ENCODE data around the gene GPR107.
A peak's percentile ranks its signal among the peaks of the same experiment; 100 is the strongest.

The GPR107 gene

GRCh38 chr9:130138791-130139190 lies 85.1 kb downstream of the GPR107 start:
- no peak for DNase-seq

GRCh38 chr9:130139251-130139650 lies 85.5 kb downstream of the GPR107 start:
- no peak for DNase-seq

- DNase-seq = no peak
Measured at GRCh38 chr9:130140706-130141105, 87.0 kb downstream of the GPR107 start.

- DNase-seq = no peak
Measured at GRCh38 chr9:130142056-130142455, 88.3 kb downstream of the GPR107 start.

- no peak for DNase-seq
Measured at GRCh38 chr9:130142641-130143040, 88.9 kb downstream of the GPR107 start.

- DNase-seq = no peak
Measured at GRCh38 chr9:130143279-130143893, 89.7 kb downstream of the GPR107 start.

GRCh38 chr9:130143958-130144366 lies 90.3 kb downstream of the GPR107 start:
- no peak for DNase-seq

GRCh38 chr9:130144703-130145102 lies 91.0 kb downstream of the GPR107 start:
- DNase-seq = no peak

GRCh38 chr9:130145658-130146057 lies 92.0 kb downstream of the GPR107 start:
- DNase-seq = no peak

- no peak for DNase-seq
Measured at GRCh38 chr9:130147198-130147597, 93.5 kb downstream of the GPR107 start.

GRCh38 chr9:130147910-130148309 lies 94.2 kb downstream of the GPR107 start:
- DNase-seq = no peak

GRCh38 chr9:130149031-130149430 lies 95.3 kb downstream of the GPR107 start:
- no peak for DNase-seq

GRCh38 chr9:130149654-130150286 lies 96.1 kb downstream of the GPR107 start:
- no peak for DNase-seq

GRCh38 chr9:130150779-130151382 lies 97.2 kb downstream of the GPR107 start:
- DNase-seq = no peak

- DNase-seq = no peak
Measured at GRCh38 chr9:130154816-130155215, 101.1 kb downstream of the GPR107 start.

GRCh38 chr9:130155647-130156046 lies 101.9 kb downstream of the GPR107 start:
- DNase-seq = no peak

GRCh38 chr9:130156672-130157071 lies 103.0 kb downstream of the GPR107 start:
- DNase-seq = no peak

- DNase-seq = no peak
Measured at GRCh38 chr9:130157079-130157478, 103.4 kb downstream of the GPR107 start.

- no peak for DNase-seq
Measured at GRCh38 chr9:130158001-130158400, 104.3 kb downstream of the GPR107 start.

- peak; percentile 13 for DNase-seq
Measured at GRCh38 chr9:130159057-130159456, 105.4 kb downstream of the GPR107 start.

GRCh38 chr9:130159915-130160670 lies 106.4 kb downstream of the GPR107 start:
- peak; percentile 90 for DNase-seq

- no peak for DNase-seq
Measured at GRCh38 chr9:130160862-130161470, 107.3 kb downstream of the GPR107 start.

GRCh38 chr9:130165579-130165978 lies 111.9 kb downstream of the GPR107 start:
- no peak for DNase-seq
